Stimulated activated effector memory CD8-positive, alpha-beta T cell treated with anti-CD3 and anti-CD28 coated beads, Interleukin-12 subunit alpha, Interleukin-12 subunit beta, amount 100 ng/mL, for 72 hours (primary cell): ENCODE measurements around the gene TAF1D.
A peak's percentile ranks its signal among the peaks of the same experiment; 100 is the strongest.
"Not testable (repeated sequence)": the region's sequence is repeated elsewhere in the genome, so short reads cannot be mapped to it uniquely, and the experiment has no call there.

Source experiments
- ATAC-seq: fragments of 150-1000 bp; cut with Tn5 transposase; 2 replicates; pipeline ENCODE4 v1.10.0; 2021
- DNase-seq, 2 donors: peaks; one replicate each; pipeline ENCODE4 v3.0.0; 2021 to 2022; ENCODE audit warnings: low spot score in 2 of 2
- H3K27ac Mint-ChIP-seq: one replicate; pipeline ENCODE4 v1.8.0; 2022; ENCODE audit warnings: mild to moderate bottlenecking, mixed read lengths
- H3K36me3 Mint-ChIP-seq: one replicate; pipeline ENCODE4 v1.8.0; 2022; ENCODE audit warnings: mild to moderate bottlenecking, mixed read lengths
- H3K4me1 Mint-ChIP-seq: one replicate; pipeline ENCODE4 v1.8.0; 2022; ENCODE audit warnings: mixed read lengths
- H3K4me3 Mint-ChIP-seq: one replicate; pipeline ENCODE4 v1.8.0; 2022; ENCODE audit warnings: mild to moderate bottlenecking, mixed read lengths
- H3K9me3 Mint-ChIP-seq: one replicate; pipeline ENCODE4 v1.8.0; 2022; ENCODE audit warnings: mixed read lengths

TAF1D gene

GRCh38 chr11:93759123-93759522 is 17.8 kb upstream of the TAF1D start:
- H3K36me3 Mint-ChIP-seq, result peaks cover 90% of the 10 kb centered on the region
- ATAC-seq, H3K27ac Mint-ChIP-seq, H3K9me3 Mint-ChIP-seq, H3K4me3 Mint-ChIP-seq, DNase-seq, H3K4me1 Mint-ChIP-seq: not testable (repeated sequence)

- no peaks in the 10 kb centered on the region for H3K9me3 Mint-ChIP-seq
- H3K4me1 Mint-ChIP-seq, result no peaks in the 10 kb centered on the region
- H3K4me3 Mint-ChIP-seq, result no peak overlapping the region
- ATAC-seq (no peak), DNase-seq (no peak)
- no peak overlapping the region for H3K27ac Mint-ChIP-seq
- peaks cover 91% of the 10 kb centered on the region for H3K36me3 Mint-ChIP-seq
Observed at GRCh38 chr11:93757924-93758865, 16.9 kb upstream of the TAF1D start.

DNA sequence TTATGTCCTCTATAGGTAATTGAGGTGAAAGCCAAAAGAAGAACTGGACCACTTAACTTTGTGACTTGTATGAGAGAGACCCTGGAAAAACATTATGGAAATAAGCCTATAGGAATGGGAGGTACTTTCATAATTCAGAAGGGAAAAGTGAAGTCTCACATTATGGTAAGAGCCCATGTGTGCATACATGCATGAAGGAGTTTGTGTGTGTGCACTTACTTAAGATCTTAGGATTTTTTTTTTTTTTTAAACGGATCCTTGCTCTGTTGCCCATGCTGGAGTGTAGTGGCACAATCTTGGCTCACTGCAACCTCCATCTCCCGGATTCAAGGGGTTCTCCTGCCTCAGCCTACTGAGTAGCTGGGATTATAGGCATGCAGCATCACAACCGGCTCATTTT is 16.0 kb upstream of the TAF1D start:
- Mint-ChIP-seq H3K36me3 (peaks cover 91% of the 10 kb centered on the region), H3K4me3 (no peak overlapping the region), H3K9me3 (no peaks in the 10 kb centered on the region), H3K4me1 (no peaks in the 10 kb centered on the region), H3K27ac (no peak overlapping the region)
- ATAC-seq (no peak), DNase-seq (no peak)

DNA sequence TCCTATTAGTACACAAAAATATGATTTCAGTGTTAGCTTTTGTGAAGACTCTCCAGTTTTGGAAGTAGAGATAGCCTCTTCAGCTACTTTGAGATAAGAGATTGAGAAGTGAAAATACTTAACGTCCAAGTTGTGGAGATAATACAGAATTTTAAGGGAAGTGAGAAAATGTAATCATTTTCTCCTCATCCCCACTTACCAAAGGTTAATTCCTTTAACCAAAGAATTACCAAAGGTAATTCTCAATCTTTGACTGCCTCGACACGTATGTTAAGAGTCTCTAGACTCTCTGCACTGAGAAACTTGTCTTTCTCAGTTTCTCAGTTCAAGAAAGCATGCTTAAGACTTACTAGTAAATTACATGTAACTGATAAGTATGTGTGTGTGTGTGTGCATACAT is 15.5 kb upstream of the TAF1D start:
- Mint-ChIP-seq H3K4me1 (no peaks in the 10 kb centered on the region), H3K27ac (no peak overlapping the region), H3K4me3 (no peak overlapping the region), H3K36me3 (peaks cover 86% of the 10 kb centered on the region), H3K9me3 (no peaks in the 10 kb centered on the region)
- DNase-seq, result no peak
- ATAC-seq, result no peak

- no peak for DNase-seq
- ATAC-seq, result no peak
- no peaks in the 10 kb centered on the region for H3K9me3 Mint-ChIP-seq
- H3K36me3 Mint-ChIP-seq, result peaks cover 63% of the 10 kb centered on the region
- no peak overlapping the region for H3K4me3 Mint-ChIP-seq
- H3K27ac Mint-ChIP-seq, result no peak overlapping the region
- H3K4me1 Mint-ChIP-seq, result no peaks in the 10 kb centered on the region
Observed at GRCh38 chr11:93753241-93753640, 11.9 kb upstream of the TAF1D start.

DNA sequence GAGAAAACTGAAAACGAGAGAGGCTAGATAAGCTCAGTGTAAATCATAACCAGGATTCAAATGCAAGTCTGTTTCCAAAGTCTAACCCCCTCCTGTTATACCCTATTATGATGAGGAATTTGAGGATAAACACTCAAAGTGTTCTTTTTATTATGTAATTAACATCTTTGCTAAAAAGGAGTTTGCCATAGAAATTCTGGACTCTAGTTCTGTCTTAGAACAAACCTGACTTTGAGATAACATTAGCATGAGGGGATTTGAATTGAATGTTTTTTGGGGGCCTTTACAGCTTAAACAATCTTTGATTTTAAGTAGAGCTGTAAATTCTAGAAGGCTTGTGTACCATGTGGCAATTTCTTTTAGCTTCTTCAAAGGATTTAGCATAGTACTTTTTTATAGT is 9.7 kb upstream of the TAF1D start:
- no peak overlapping the region for H3K27ac Mint-ChIP-seq

GRCh38 chr11:93747122-93747521 is 5.8 kb upstream of the TAF1D start:
- H3K4me1 Mint-ChIP-seq, result peaks cover 6% of the 10 kb centered on the region
- H3K4me3 Mint-ChIP-seq, result no peak overlapping the region
- H3K36me3 Mint-ChIP-seq, result peaks cover 27% of the 10 kb centered on the region
- ATAC-seq, result no peak
- DNase-seq, result no peak
- H3K9me3 Mint-ChIP-seq, result no peaks in the 10 kb centered on the region
- no peak overlapping the region for H3K27ac Mint-ChIP-seq

More for the DNA sequence above, 9.7 kb upstream of the TAF1D start:
- Mint-ChIP-seq H3K4me3 (no peak overlapping the region), H3K9me3 (no peaks in the 10 kb centered on the region), H3K4me1 (no peaks in the 10 kb centered on the region), H3K36me3 (peaks cover 41% of the 10 kb centered on the region)
- ATAC-seq (no peak), DNase-seq (no peak)

DNA sequence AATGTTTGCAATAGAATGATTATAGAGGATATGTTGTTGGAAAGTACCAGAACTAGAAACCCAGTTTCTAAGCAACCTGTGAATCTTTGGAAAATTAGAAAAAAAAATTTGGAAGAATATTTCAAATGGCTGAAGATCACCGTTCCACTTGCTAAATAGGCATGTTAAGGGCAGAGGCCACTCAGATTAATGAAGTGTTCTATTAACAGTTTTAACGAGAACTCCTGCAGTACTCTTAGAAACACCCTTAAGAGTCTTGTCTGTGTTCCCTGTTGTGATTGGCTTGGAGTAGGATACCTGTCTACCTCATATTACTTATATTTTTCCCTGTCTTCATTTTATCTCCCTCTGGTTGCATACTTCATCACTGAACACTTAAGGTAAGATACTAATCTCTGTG is 4.8 kb upstream of the TAF1D start:
- Mint-ChIP-seq H3K27ac (no peak overlapping the region), H3K9me3 (no peaks in the 10 kb centered on the region), H3K4me3 (no peak overlapping the region), H3K4me1 (peaks cover 11% of the 10 kb centered on the region), H3K36me3 (peaks cover 31% of the 10 kb centered on the region)
- no peak for ATAC-seq
- no peak for DNase-seq

GRCh38 chr11:93745005-93745755 is 3.9 kb upstream of the TAF1D start:
- not testable (repeated sequence) for H3K27ac Mint-ChIP-seq, DNase-seq, H3K4me3 Mint-ChIP-seq, H3K9me3 Mint-ChIP-seq, ATAC-seq
- Mint-ChIP-seq H3K36me3 (peaks cover 40% of the 10 kb centered on the region), H3K4me1 (peaks cover 13% of the 10 kb centered on the region)

DNA sequence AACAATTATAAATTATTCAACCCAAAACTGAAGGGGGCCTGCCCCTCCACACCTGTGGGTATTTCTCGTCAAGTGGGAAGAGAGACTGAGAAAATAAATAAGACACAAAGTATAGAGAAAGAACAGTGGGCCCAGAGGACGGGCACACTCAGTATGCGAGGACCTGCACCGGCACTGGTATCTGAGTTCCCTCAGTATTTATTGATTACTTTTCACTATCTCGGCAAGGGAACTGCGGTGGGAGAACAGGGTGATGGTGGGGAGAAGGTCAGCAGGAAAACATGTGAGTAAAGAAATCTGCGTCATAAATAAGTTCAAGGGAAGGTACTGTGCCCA is 3.3 kb upstream of the TAF1D start:
- Mint-ChIP-seq H3K4me3 (no peak overlapping the region), H3K27ac (no peak overlapping the region), H3K4me1 (peaks cover 16% of the 10 kb centered on the region), H3K36me3 (peaks cover 46% of the 10 kb centered on the region), H3K9me3 (no peaks in the 10 kb centered on the region)
- DNase-seq (no peak), ATAC-seq (no peak)

DNA sequence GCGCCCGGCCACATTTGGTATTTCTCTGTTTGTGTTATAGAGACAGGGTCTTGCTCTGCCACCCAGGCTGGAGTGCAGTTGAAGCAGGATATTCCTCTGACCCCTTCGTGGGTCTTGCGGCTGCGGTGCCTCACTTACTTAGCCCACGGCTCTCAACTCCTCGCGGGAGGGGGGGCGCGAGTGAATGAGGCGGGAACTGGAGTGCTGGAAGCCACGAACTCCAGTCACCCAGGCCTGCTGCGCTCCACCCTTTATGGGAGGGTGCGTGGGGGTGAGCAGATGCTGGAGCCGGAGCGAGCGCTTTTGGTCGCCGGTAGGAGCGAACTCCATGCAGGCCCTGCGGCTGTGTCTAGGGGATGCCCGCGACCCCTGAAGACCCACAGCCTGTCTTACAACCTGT is 2.0 kb upstream of the TAF1D start:
- no peaks in the 10 kb centered on the region for H3K9me3 Mint-ChIP-seq
- H3K4me1 Mint-ChIP-seq, result peaks cover 30% of the 10 kb centered on the region
- ATAC-seq (no peak), DNase-seq (no peak)
- H3K4me3 Mint-ChIP-seq, result peak overlapping the region; percentile 98
- peak overlapping the region; percentile 100 for H3K27ac Mint-ChIP-seq
- peaks cover 53% of the 10 kb centered on the region for H3K36me3 Mint-ChIP-seq

- Mint-ChIP-seq H3K4me3 (peak overlapping the region; percentile 98), H3K36me3 (peaks cover 68% of the 10 kb centered on the region), H3K27ac (peak overlapping the region; percentile 100), H3K9me3 (no peaks in the 10 kb centered on the region), H3K4me1 (peaks cover 43% of the 10 kb centered on the region)
- no peak for DNase-seq
- ATAC-seq, result no peak
Observed at GRCh38 chr11:93741882-93742226, 559 bp upstream of the TAF1D start.

GRCh38 chr11:93740730-93741093 is 583 bp downstream of the TAF1D start:
- H3K4me1 Mint-ChIP-seq, result peaks cover 54% of the 10 kb centered on the region
- ATAC-seq (peak; percentile 67), DNase-seq (peak in 1 of 2 donors; percentile 39)
- H3K9me3 Mint-ChIP-seq, result no peaks in the 10 kb centered on the region
- H3K27ac Mint-ChIP-seq, result peak overlapping the region; percentile 100
- H3K4me3 Mint-ChIP-seq, result peak overlapping the region; percentile 98
- peaks cover 79% of the 10 kb centered on the region for H3K36me3 Mint-ChIP-seq

- ATAC-seq, result no peak
- Mint-ChIP-seq H3K36me3 (peaks cover 84% of the 10 kb centered on the region), H3K27ac (peak overlapping the region; percentile 100), H3K4me3 (peak overlapping the region; percentile 98), H3K9me3 (no peaks in the 10 kb centered on the region), H3K4me1 (peaks cover 56% of the 10 kb centered on the region)
- peak in 1 of 2 donors; percentile 61 for DNase-seq
Observed at GRCh38 chr11:93740031-93740729, 1.1 kb downstream of the TAF1D start.

DNA sequence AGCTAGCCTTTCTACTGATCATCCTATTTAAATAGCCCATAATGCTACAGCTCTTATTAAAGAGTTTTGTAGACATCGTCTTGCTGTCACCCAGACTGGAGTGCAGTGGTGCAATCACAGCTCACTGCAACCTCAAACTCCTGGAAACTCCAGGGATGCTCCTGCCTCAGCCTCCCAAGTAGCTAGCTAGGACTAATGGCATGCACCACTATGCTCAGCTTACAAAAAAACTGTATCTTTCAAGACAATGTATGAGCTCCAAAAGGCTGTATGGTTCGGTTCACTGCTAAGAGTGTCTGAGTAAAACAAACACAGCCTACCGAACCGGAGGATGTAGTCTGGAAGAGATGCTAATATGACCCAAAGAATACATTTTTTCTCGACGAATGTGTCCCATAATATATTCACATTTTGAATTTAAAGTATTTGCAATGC is 2.6 kb downstream of the TAF1D start:
- Mint-ChIP-seq H3K4me3 (peak overlapping the region; percentile 98), H3K9me3 (no peaks in the 10 kb centered on the region), H3K27ac (peak overlapping the region; percentile 100), H3K36me3 (peaks cover 95% of the 10 kb centered on the region), H3K4me1 (peaks cover 64% of the 10 kb centered on the region)
- ATAC-seq (no peak), DNase-seq (no peak)
